ENCODE results near the gene ENTPD5. TPM values are rescaled to one million over a fixed set of nuclear protein-coding genes. Genes with fewer than 3 reads are reported as not detected.

Gene ENTPD5
- total and polyA plus RNA-seq, 2 donors (not counting 1 experiment from before 2014, with no cell fraction given) = 5.5 to 14.7 TPM

GRCh38 chr14:73909681-73910080 is 109.4 kb downstream of the ENTPD5 start:
- ChIA-PET CTCF (no interaction called here), POLR2A (no interaction called here)
- H3K27ac Mint-ChIP-seq = no peak overlapping the region
- no peak overlapping the region for H3K27ac ChIP-seq (ENCODE audit: low read length in 2 of 2)
- TF ChIP-seq, protein P1, sequence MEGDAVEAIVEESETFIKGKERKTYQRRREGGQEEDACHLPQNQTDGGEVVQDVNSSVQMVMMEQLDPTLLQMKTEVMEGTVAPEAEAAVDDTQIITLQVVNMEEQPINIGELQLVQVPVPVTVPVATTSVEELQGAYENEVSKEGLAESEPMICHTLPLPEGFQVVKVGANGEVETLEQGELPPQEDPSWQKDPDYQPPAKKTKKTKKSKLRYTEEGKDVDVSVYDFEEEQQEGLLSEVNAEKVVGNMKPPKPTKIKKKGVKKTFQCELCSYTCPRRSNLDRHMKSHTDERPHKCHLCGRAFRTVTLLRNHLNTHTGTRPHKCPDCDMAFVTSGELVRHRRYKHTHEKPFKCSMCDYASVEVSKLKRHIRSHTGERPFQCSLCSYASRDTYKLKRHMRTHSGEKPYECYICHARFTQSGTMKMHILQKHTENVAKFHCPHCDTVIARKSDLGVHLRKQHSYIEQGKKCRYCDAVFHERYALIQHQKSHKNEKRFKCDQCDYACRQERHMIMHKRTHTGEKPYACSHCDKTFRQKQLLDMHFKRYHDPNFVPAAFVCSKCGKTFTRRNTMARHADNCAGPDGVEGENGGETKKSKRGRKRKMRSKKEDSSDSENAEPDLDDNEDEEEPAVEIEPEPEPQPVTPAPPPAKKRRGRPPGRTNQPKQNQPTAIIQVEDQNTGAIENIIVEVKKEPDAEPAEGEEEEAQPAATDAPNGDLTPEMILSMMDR (IDR thresholded peaks at IDR 0.05) = no peak
- TF ChIP-seq EZH2 (IDR thresholded peaks at IDR 0.05; ENCODE audit: borderline replicate concordance, insufficient read depth, low read depth, low read length, poor library complexity, severe bottlenecking) = no peak
- no CpG with 5 or more reads among the region's 1 CpG for WGBS (ENCODE audit: insufficient coverage)
- no peaks in the 10 kb centered on the region for H3K27me3 ChIP-seq (replicated peaks in 1 of 4; ENCODE audit: control extremely low read depth in 1 of 4, control insufficient read depth in 3 of 4, insufficient read depth in 4 of 4, low read length in 3 of 4)
- no peak for ATAC-seq (ENCODE audit: low read depth)
- no peak overlapping the region for H3K4me3 ChIP-seq (ENCODE audit: control extremely low read depth in 1 of 5, extremely low read depth in 1 of 5, insufficient read depth in 1 of 5, low read depth in 2 of 5, low read length in 4 of 5)
- no peaks in the 10 kb centered on the region for H3K4me1 ChIP-seq (ENCODE audit: control insufficient read depth in 2 of 2, insufficient read depth in 2 of 2, low read length in 2 of 2)
- H3K27me3 Mint-ChIP-seq = no peaks in the 10 kb centered on the region
- no peak overlapping the region for H3K9ac ChIP-seq (ENCODE audit: low read length)
- H3K36me3 ChIP-seq (replicated peaks in 1 of 2; ENCODE audit: control extremely low read depth in 1 of 2, control insufficient read depth in 1 of 2, extremely low read depth in 1 of 2, insufficient read depth in 2 of 2, low read length in 1 of 2) = peaks cover 21 to 64% of the 10 kb centered on the region in 2 experiments
- no peaks in the 10 kb centered on the region for H3K9me3 Mint-ChIP-seq (ENCODE audit: insufficient read depth)
- H4K20me1 ChIP-seq (ENCODE audit: control insufficient read depth, insufficient read depth, low read length, poor library complexity, severe bottlenecking) = no peaks in the 10 kb centered on the region
- H3K4me2 ChIP-seq (replicated peaks; ENCODE audit: low read depth, low read length, poor library complexity, severe bottlenecking) = no peak overlapping the region
- intact Hi-C loops (cut with micrococcal nuclease) = no loop called here
- H3K4me3 Mint-ChIP-seq = no peak overlapping the region
- H3K9me3 ChIP-seq (ENCODE audit: control extremely low read depth in 1 of 3, control insufficient read depth in 2 of 3, insufficient read depth in 1 of 3, low read length in 2 of 3) = peaks cover 0 to 5% (median 0%) of the 10 kb centered on the region in 3 donors
- H3K79me2 ChIP-seq (ENCODE audit: control insufficient read depth, insufficient read depth, low read length) = peaks cover 24% of the 10 kb centered on the region
- H3K4me1 Mint-ChIP-seq = no peaks in the 10 kb centered on the region
- H2AFZ ChIP-seq (ENCODE audit: insufficient read depth, low read depth, low read length, poor library complexity, severe bottlenecking) = no peak overlapping the region
- DNase-seq = no peak

Small RNA genes lying within 50 kb of the gene (small RNA-seq; reads per million reads assigned to genes)
- gene AC005480.2 (ENCODE audit: insufficient read length, low read depth, low replicate concordance) = not detected

Other genes starting within 250 kb of the ENTPD5 start
- 4.2 and 4.5 TPM in 2 replicates for gene PTGR2, start 167.5 kb downstream of the ENTPD5 start, total RNA-seq
- 1.2 and 1.4 TPM in 2 replicates for gene PTGR2, start 167.5 kb downstream of the ENTPD5 start, polyA plus RNA-seq
- gene ZNF410, start 132.4 kb downstream of the ENTPD5 start, total RNA-seq = 58.3 and 69.0 TPM in 2 replicates
- 18.9 and 26.2 TPM in 2 replicates for gene ZNF410, start 132.4 kb downstream of the ENTPD5 start, polyA plus RNA-seq
- 5.9 and 6.4 TPM in 2 replicates for gene FAM161B, start 69.2 kb downstream of the ENTPD5 start, total RNA-seq
- gene FAM161B, start 69.2 kb downstream of the ENTPD5 start, polyA plus RNA-seq = 1.6 and 1.7 TPM in 2 replicates
- gene COQ6, start 69.0 kb downstream of the ENTPD5 start, total RNA-seq = 34.1 and 38.2 TPM in 2 replicates
- gene COQ6, start 69.0 kb downstream of the ENTPD5 start, polyA plus RNA-seq = 38.0 and 38.4 TPM in 2 replicates
- gene BBOF1, start 61 bp upstream of the ENTPD5 start, total RNA-seq = 2.6 and 3.4 TPM in 2 replicates
- 0.49 and 0.89 TPM in 2 replicates for gene BBOF1, start 61 bp upstream of the ENTPD5 start, polyA plus RNA-seq
- gene ALDH6A1, start 65.2 kb upstream of the ENTPD5 start, total RNA-seq = 14.9 and 16.7 TPM in 2 replicates
- 2.8 and 3.5 TPM in 2 replicates for gene ALDH6A1, start 65.2 kb upstream of the ENTPD5 start, polyA plus RNA-seq
- 13.1 and 15.5 TPM in 2 replicates for gene LIN52, start 65.7 kb upstream of the ENTPD5 start, total RNA-seq
- gene LIN52, start 65.7 kb upstream of the ENTPD5 start, polyA plus RNA-seq = 3.9 and 4.6 TPM in 2 replicates
- not detected in 2 replicates for gene VSX2, start 220.2 kb upstream of the ENTPD5 start, total RNA-seq
- not detected in 2 replicates for gene VSX2, start 220.2 kb upstream of the ENTPD5 start, polyA plus RNA-seq

Data from B cell (primary cell).